ENCODE measurements around the gene GPI.

GPI gene

GRCh38 chr19:34405892-34406660 lies 41.1 kb downstream of the GPI start:
- DNase-seq, result no peak

GRCh38 chr19:34408411-34408810 lies 43.4 kb downstream of the GPI start:
- no peak for DNase-seq

- no peak for DNase-seq
These were observed 44.5 kb downstream of the GPI start for GRCh38 chr19:34409189-34410164.

GRCh38 chr19:34411216-34411615 lies 46.2 kb downstream of the GPI start:
- DNase-seq, result no peak

- no peak for DNase-seq
These were observed 51.1 kb downstream of the GPI start for GRCh38 chr19:34416021-34416545.

- no peak for DNase-seq
These were observed 53.3 kb downstream of the GPI start for GRCh38 chr19:34418300-34418699.

- no peak for DNase-seq
These were observed 61.2 kb downstream of the GPI start for GRCh38 chr19:34426096-34426661.

- DNase-seq, result peak in 1 of 2 experiments; percentile 53
These were observed 63.7 kb downstream of the GPI start for GRCh38 chr19:34428549-34429285.

GRCh38 chr19:34429553-34429952 lies 64.6 kb downstream of the GPI start:
- DNase-seq, result no peak

GRCh38 chr19:34430738-34431625 lies 66.0 kb downstream of the GPI start:
- no peak for DNase-seq

GRCh38 chr19:34431681-34432402 lies 66.8 kb downstream of the GPI start:
- DNase-seq, result no peak

- DNase-seq, result no peak
These were observed 67.8 kb downstream of the GPI start for GRCh38 chr19:34432797-34433196.

- DNase-seq, result no peak
These were observed 71.7 kb downstream of the GPI start for GRCh38 chr19:34436716-34437115.

- DNase-seq, result no peak
These were observed 83.2 kb downstream of the GPI start for GRCh38 chr19:34448191-34448590.

All from activated T-cell treated with anti-CD3 and anti-CD28 coated beads, Interleukin-2, amount 50 U/mL, for 48 hours (primary cell).